Suprapubic skin (tissue), 4 donors: Measurements from ENCODE around the gene ALPL. TPM values are rescaled to one million over a fixed set of nuclear protein-coding genes. Genes with fewer than 3 reads are reported as not detected.

ENCODE experiments used
- DNase-seq, 2 donors: peaks; one replicate each; pipeline ENCODE4 v3.0.0-alpha.2; 2019; ENCODE audit warnings: low spot score in 2 of 2
- H3K27ac ChIP-seq: fragments of 200-600 bp; sonication (generic); one replicate; pipeline ENCODE4 v1.5.1; 2019
- H3K27me3 ChIP-seq: fragments of 200-600 bp; sonication (generic); one replicate; pipeline ENCODE4 v1.5.1; 2019
- H3K36me3 ChIP-seq: fragments of 200-600 bp; sonication (generic); one replicate; pipeline ENCODE4 v1.5.1; 2019
- H3K4me1 ChIP-seq: fragments of 200-600 bp; sonication (generic); one replicate; pipeline ENCODE4 v1.5.1; 2019
- H3K4me3 ChIP-seq: fragments of 200-600 bp; sonication (generic); one replicate; pipeline ENCODE4 v1.5.1; 2019; ENCODE audit warnings: mild to moderate bottlenecking
- H3K9me3 ChIP-seq: fragments of 200-600 bp; sonication (generic); one replicate; pipeline ENCODE4 v1.5.1; 2019
- EP300 ChIP-seq: sonication (generic); formaldehyde crosslinking; IDR thresholded peaks from one replicate; pipeline ENCODE4 v1.6.1; 2017; ENCODE audit warnings: antibody characterized with exemption
- POLR2A ChIP-seq, 2 donors: fragments of 450-650 bp; IDR thresholded peaks; one replicate each; pipeline ENCODE4 v1.6.1; 2017; ENCODE audit warnings: antibody characterized with exemption in 2 of 2, mild to moderate bottlenecking in 2 of 2, moderate library complexity in 2 of 2
- POLR2AphosphoS5 ChIP-seq, 3 donors: sonication (generic); formaldehyde crosslinking; IDR thresholded peaks; one replicate each; pipeline ENCODE4 v1.6.1; 2017; ENCODE audit warnings: antibody characterized with exemption in 3 of 3
- WGBS: methylation state at CpG from one replicate; pipeline ENCODE4 v1.1.5; 2018; 5-methylcytosine and 5-hydroxymethylcytosine counted together
- total RNA-seq, 4 donors: library from RNA; depleted of rRNA; stranded (reverse); fragments of >200 nt; gene quantifications; one replicate each; pipeline ENCODE4 v1.1.0, GENCODE V29; 2016
- TF ChIP-seq, protein P1 (sequence below), 2 donors: fragments of 200-600 bp in 1 of 2; fragments of 450-650 bp in 1 of 2; sonication (generic) in 1 of 2; IDR thresholded peaks; one replicate each; pipeline ENCODE4 v1.5.1; 2016 to 2019; ENCODE audit warnings: antibody characterized with exemption in 2 of 2, mild to moderate bottlenecking in 1 of 2, moderate library complexity in 1 of 2

Gene ALPL
- total RNA-seq, 4 donors from 2014 or later = 5.1 to 9.7 (median 6.0) TPM

GRCh38 chr1:21520899-21521716 lies 11.9 kb downstream of the ALPL start:
- Histone ChIP-seq H3K9me3 (no peaks in the 10 kb centered on the region), H3K27ac (no peak overlapping the region), H3K4me3 (no peak overlapping the region), H3K36me3 (no peaks in the 10 kb centered on the region), H3K27me3 (no peaks in the 10 kb centered on the region), H3K4me1 (peaks cover 13% of the 10 kb centered on the region)
- no peak for TF ChIP-seq POLR2A (IDR thresholded peaks at IDR 0.05)
- no peak for TF ChIP-seq EP300
- TF ChIP-seq, protein P1, sequence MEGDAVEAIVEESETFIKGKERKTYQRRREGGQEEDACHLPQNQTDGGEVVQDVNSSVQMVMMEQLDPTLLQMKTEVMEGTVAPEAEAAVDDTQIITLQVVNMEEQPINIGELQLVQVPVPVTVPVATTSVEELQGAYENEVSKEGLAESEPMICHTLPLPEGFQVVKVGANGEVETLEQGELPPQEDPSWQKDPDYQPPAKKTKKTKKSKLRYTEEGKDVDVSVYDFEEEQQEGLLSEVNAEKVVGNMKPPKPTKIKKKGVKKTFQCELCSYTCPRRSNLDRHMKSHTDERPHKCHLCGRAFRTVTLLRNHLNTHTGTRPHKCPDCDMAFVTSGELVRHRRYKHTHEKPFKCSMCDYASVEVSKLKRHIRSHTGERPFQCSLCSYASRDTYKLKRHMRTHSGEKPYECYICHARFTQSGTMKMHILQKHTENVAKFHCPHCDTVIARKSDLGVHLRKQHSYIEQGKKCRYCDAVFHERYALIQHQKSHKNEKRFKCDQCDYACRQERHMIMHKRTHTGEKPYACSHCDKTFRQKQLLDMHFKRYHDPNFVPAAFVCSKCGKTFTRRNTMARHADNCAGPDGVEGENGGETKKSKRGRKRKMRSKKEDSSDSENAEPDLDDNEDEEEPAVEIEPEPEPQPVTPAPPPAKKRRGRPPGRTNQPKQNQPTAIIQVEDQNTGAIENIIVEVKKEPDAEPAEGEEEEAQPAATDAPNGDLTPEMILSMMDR (IDR thresholded peaks at IDR 0.05) = no peak
- TF ChIP-seq POLR2AphosphoS5 (IDR thresholded peaks at IDR 0.05) = no peak
- 54% methylated on average over 16 of the region's 16 CpGs for WGBS
- DNase-seq = no peak

DNA sequence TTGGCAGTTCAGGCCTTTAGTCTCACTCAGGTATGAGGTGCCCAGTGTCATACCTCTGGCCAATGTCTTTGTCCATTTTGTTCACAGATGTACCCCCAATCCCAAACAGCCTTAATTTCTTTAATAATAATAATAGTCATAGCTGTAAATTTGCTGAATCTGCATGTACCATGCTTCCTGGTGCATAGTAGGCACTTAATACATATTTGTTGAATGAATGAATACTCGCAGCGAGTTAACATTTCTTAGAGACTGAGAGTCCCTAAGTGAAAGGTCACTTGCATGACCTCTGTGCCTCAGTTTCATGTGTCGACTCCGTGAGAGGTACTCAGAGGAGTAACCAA lies 12.5 kb downstream of the ALPL start:
- no peaks in the 10 kb centered on the region for H3K27me3 ChIP-seq
- peaks cover 13% of the 10 kb centered on the region for H3K4me1 ChIP-seq
- TF ChIP-seq, protein P1 (IDR thresholded peaks at IDR 0.05) = no peak
- no peak for TF ChIP-seq EP300
- no peaks in the 10 kb centered on the region for H3K36me3 ChIP-seq
- WGBS = 96% methylated on average over 4 of the region's 4 CpGs
- no peak overlapping the region for H3K27ac ChIP-seq
- H3K4me3 ChIP-seq = no peak overlapping the region
- no peak for DNase-seq
- no peaks in the 10 kb centered on the region for H3K9me3 ChIP-seq

- no peaks in the 10 kb centered on the region for H3K36me3 ChIP-seq
- WGBS = 79% methylated on average over 11 of the region's 11 CpGs
- H3K4me3 ChIP-seq = no peak overlapping the region
- H3K27me3 ChIP-seq = no peaks in the 10 kb centered on the region
- no peaks in the 10 kb centered on the region for H3K9me3 ChIP-seq
- no peak for DNase-seq
- peaks cover 13% of the 10 kb centered on the region for H3K4me1 ChIP-seq
- no peak overlapping the region for H3K27ac ChIP-seq
- TF ChIP-seq POLR2A (IDR thresholded peaks at IDR 0.05) (no peak), POLR2AphosphoS5 (IDR thresholded peaks at IDR 0.05) (no peak), EP300 (no peak)
- TF ChIP-seq, protein P1 (IDR thresholded peaks at IDR 0.05) = no peak
These were observed 13.4 kb downstream of the ALPL start for GRCh38 chr1:21522525-21523038.

DNA sequence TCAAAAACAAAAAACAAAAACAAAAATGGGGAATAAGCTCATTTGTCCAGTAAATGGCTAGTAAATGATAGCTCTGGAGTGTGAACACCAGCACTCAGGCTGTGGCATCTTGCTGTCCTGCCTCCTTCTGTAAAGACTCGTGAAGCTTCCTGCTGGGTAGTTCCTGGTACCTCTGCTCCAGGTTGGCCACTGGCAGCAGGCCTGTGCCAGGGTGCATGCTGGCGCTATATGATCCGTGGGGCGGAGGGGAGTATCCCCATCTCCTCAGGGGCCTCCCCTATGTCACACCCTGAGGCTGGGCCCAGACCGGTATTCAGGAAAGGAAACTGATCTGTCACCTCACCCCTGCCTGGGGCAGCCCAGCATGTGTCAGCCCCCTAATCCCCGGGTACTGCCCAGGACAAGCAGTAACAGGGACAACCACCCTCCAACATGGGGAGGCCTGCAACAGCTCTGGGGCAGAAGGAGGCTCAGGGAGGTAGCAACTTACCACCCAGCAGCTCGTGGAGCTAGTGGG lies 14.1 kb downstream of the ALPL start:
- DNase-seq = no peak
- peaks cover 13% of the 10 kb centered on the region for H3K4me1 ChIP-seq
- TF ChIP-seq, protein P1 (IDR thresholded peaks at IDR 0.05) = no peak
- no peak for TF ChIP-seq POLR2A (IDR thresholded peaks at IDR 0.05)
- no peak for TF ChIP-seq POLR2AphosphoS5 (IDR thresholded peaks at IDR 0.05)
- TF ChIP-seq EP300 = no peak
- H3K4me3 ChIP-seq = no peak overlapping the region
- H3K36me3 ChIP-seq = no peaks in the 10 kb centered on the region
- H3K27me3 ChIP-seq = no peaks in the 10 kb centered on the region
- no peak overlapping the region for H3K27ac ChIP-seq
- no peaks in the 10 kb centered on the region for H3K9me3 ChIP-seq
- 66% methylated on average over 7 of the region's 7 CpGs for WGBS

DNA sequence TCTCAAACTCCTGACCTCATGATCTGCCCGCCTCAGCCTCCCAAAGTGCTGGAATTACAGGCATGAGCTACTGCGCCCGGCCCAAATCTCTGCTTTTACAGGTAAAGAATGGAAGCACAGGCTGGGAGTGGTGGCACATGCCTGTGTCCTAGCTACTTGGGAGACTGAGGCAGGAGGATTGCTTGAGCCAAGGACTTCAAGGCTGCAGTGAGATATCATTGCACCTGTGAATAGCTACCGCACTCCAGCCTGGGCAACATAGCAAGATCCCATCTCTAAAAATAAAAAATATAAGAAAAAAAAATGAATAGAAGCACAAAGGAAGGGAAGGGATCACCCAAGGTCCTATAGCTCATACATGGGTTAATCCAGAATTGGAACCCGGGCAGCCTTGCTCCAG lies 15.0 kb downstream of the ALPL start:
- H3K4me3 ChIP-seq = no peak overlapping the region
- peaks cover 13% of the 10 kb centered on the region for H3K4me1 ChIP-seq
- H3K9me3 ChIP-seq = no peaks in the 10 kb centered on the region
- WGBS = 83% methylated on average over 5 of the region's 5 CpGs
- DNase-seq = no peak
- no peaks in the 10 kb centered on the region for H3K36me3 ChIP-seq
- TF ChIP-seq, protein P1 (IDR thresholded peaks at IDR 0.05) = no peak
- TF ChIP-seq EP300 = no peak
- TF ChIP-seq POLR2AphosphoS5 (IDR thresholded peaks at IDR 0.05) = no peak
- no peak for TF ChIP-seq POLR2A (IDR thresholded peaks at IDR 0.05)
- no peaks in the 10 kb centered on the region for H3K27me3 ChIP-seq
- no peak overlapping the region for H3K27ac ChIP-seq
